Measurements from ENCODE around the gene ZFYVE26.
A peak's percentile ranks its signal among the peaks of the same experiment; 100 is the strongest.
"Not testable (repeated sequence)": the region's sequence is repeated elsewhere in the genome, so short reads cannot be mapped to it uniquely, and the experiment has no call there.

ZFYVE26 gene

DNA sequence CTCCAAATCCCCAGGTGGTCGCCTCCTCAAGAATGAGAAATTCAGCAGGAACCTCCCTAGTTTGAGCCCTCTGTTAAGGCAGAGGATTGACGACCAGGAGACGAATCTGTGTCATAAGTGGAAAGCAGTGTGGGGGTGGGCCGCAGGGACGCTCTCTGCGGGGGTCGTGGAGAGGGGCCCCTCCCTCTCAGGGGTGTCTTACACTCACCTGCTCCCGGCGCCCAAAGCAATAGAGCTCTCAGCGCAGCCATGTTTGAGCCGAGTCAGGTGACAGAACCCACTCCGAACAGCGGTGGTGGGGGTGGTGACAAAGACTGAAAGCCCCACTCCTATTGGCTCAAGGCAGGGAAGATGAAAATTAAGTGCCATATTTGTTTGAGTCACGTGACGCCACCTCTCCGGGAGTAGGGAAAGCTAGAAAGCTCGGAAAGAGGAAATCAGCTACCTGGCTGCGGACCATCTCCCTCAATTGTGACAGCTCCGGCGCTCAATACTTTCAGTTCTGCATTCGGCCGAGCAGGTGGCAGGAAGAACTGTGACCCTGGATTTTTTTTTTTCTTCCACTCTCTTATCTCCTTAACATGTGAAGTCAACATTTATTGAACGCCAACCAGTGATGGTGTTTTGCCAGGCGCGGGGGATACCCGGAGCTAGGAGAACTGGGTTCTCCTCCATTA lies at the start of gene ZFYVE26:
Gene ZFYVE26, minus strand, starts transcription at position 265 of the 677 bp plus-strand sequence. CDS start 627 bp downstream, outside the sequence.
- DNase-seq, result peak; percentile 99

GRCh38 chr14:67863223-67863622 lies 46.8 kb upstream of the ZFYVE26 start:
- no peak for DNase-seq

GRCh38 chr14:67859169-67859749 lies 42.9 kb upstream of the ZFYVE26 start:
- DNase-seq, result no peak

DNA sequence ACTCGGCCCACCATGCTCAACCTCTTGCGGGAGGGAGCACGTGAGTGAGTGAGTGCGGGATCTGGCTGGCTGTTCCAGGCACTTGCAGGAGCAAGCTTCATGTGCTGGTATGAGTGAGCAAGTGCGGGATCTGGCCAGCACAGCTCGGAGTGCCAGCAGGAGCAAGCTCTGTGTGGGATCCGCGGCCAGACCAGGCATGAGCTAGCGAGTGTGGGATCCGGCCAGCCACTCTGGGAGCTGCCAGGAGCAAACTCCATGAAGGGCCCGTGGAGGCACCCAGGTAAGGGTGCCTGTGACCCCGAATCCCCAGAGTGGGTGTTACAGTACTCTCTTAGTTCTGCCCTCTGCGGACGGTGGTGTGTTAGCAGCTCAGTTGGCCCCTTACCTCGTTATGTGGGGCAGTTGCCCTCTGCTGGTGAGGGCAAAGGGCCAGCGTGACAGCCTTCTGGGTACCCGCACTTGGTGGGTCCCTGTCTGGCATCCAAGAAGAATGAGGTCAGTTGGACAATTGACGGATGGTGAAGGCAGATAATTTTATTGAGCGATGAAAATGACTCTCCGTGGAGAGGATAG lies 41.5 kb upstream of the ZFYVE26 start:
- no peak for DNase-seq

DNA sequence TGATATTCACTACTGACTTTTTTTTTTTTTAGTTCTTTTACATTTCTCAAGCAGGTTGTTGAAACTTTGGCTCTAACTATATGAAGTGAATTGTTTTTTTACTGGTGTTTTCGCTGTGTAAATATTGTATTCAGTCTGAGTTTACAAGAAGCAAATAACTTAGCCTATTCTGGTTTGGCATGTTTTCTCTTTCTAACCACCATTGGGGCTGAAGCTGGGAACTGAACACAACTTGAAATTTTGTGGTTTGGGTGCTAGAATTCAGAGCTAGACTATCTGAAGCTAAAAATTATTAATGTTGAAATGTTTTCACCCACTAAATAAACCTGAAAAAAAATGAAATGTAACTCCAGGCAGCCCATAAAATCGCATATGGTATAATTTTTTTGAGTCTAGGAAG lies 40.4 kb upstream of the ZFYVE26 start:
- DNase-seq, result no peak

DNA sequence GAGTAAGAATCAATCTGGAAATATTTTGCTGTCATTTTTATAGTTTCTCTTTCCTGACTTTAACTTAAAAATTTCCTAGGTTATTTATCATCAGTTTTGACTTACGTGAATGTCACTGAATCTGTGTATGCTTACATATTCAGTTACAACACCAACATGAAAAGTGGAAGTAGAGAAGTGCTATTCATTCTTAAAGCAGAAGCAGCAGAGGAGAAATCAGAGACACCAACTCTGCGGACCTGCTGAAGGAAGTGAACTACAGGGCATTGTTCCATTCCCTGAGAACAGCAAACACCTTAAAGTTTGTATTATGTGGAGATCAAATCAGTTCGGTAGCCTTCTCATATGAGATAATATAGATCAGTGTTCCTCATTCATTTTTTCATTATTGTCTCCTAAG lies 37.3 kb upstream of the ZFYVE26 start:
- no peak for DNase-seq

GRCh38 chr14:67852926-67853604 lies 36.7 kb upstream of the ZFYVE26 start:
- no peak for DNase-seq

DNA sequence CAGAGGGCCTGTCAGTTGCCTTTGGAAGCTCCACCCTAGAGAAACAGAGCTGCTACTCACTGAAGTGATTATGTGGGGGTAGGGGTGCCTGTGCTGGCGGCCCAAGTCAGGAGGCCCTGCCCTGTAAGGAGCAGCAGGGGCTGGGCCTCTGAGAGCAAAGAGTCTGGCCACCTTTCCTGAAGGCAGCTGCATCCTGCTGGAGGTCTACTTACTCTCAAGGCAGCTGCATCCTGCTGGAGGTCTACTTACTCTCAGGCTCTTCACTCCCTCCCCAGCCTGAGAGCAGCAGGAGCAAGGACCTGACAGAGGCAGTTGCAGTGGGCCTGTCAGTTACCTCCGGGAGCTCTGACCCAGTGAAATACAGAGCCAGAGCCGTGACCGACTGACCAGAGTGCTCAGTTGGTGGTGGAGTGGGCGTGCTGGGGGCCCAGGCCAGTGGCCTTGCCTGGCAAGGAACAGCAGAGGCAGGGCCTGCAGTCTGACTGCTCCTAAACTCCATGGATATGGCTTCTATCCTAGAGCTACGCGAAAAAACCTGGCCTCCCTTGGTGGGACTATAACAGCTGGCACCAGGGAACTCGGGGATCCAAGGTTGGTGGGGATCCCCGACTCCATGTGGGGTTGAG lies 35.5 kb upstream of the ZFYVE26 start:
- DNase-seq, result no peak

DNA sequence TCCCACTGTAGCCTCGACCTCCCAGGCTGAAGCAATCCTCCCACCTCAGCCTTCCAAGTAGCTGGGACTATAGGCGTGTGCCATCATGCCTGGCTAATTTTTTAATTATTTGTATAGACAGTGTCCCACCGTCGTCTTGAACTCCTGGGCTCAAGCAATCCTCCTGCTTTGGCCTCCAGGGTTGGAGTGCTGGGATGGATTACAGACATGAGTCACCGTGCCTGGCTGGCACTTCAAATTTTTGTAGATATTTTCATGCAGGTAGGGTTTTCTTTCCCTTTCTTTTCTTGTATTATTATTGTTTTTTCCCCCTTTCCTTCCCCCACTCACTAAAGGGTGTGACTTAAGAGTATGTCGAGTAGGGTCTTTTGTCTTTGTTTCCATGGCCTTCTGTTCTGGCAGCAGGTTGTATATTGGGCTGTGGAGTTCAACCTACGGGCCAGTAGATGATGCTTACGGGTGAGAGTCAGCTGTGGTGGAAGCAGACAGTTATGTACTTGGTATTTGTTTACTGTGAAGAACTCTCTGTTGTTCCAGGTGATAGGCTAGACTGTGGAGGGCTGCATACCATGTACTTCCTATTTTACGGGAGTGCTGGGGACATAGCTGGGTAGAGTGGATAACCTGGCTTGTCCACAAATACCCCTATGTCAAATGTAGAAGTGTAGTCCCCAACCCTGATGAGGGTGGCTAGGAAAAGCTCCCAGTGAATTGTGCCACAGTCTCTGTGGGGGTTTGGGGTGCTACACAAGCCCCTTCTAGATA lies 33.9 kb upstream of the ZFYVE26 start:
- no peak for DNase-seq

GRCh38 chr14:67846029-67846610 lies 29.7 kb upstream of the ZFYVE26 start:
- no peak for DNase-seq

GRCh38 chr14:67837011-67837624 lies 20.7 kb upstream of the ZFYVE26 start:
- DNase-seq, result peak; percentile 65

DNA sequence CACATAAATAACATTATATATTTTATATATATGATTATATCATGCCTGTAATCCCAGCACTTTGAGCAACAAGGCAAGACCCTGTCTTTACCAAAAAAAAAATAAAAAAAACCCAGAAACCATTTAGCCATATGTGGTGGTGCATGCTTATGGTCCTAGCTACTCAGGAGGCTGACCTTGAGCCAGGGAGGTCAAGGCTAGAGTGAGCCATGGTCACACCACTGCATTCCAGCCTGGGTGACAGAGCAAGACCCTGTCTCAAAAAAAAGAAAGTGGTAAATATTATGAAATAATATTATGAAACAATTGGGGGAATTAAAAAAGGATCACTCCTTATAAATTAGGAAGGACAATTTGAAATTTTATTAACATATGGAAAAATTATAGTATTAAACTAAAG lies 19.2 kb upstream of the ZFYVE26 start:
- no peak for DNase-seq

DNA sequence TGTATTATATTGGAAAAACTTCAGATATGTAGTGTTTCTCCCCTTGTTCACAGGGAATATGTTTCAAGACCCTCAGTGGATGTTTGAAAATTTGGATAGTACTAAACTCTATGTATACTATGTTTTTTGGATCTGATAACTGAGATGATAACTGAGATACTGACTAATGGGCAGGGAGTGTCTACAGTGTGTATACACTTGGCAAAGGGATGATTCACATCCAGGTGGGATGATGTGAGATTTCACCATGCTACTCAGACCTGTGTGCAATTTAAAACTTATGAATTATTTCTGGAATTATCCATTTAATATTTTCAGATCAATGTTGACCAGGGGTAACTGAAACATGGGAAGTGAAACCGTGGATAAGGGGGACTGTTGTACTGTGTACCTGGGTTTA lies 17.0 kb upstream of the ZFYVE26 start:
- no peak for DNase-seq

- DNase-seq, result no peak
Measured at GRCh38 chr14:67831113-67831512, 14.7 kb upstream of the ZFYVE26 start.

DNA sequence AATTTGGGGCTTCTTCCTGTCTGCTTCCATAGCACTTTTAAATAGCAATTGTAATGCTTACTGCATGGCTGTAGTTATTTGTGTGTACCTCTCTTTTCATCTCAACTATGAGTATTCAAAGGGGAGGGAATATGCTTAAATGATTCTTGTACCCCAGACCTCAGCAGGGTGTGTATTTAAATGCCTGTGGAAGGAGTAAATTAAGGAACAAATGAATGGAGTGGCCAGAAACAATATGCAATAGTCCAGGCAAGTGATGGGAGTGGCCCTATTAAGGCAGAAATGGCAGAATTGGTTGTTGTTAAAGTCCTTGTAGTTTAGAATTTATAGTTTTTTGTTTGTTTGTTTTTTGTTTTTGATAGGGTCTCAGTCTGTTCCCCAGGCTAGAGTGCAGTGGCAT lies 4.7 kb upstream of the ZFYVE26 start:
- DNase-seq, result no peak

- no peak for DNase-seq
Measured at GRCh38 chr14:67820428-67820971, 4.1 kb upstream of the ZFYVE26 start.

GRCh38 chr14:67819563-67820421 lies 3.4 kb upstream of the ZFYVE26 start, which contains the start of gene RAD51B:
RAD51B (plus strand) TSS chr14:67819779.
- peak; percentile 86 for DNase-seq

GRCh38 chr14:67818476-67818875 lies 2.1 kb upstream of the ZFYVE26 start:
- not testable (repeated sequence) for DNase-seq

- DNase-seq, result no peak
Measured at GRCh38 chr14:67817750-67818438, 1.5 kb upstream of the ZFYVE26 start.

All from NCI-H1694 (cell line).